Right renal cortex interstitium (tissue), 3 donors: ENCODE data around the gene PLEKHO2. TPM values are rescaled to one million over a fixed set of nuclear protein-coding genes. Genes with fewer than 3 reads are reported as not detected.
A peak's percentile ranks its signal among the peaks of the same experiment; 100 is the strongest.

Experiments used
- DNase-seq, 3 donors: peaks; one replicate each; pipeline ENCODE4 v3.0.0-alpha.2; 2013; ENCODE audit warnings: low read depth in 3 of 3, low spot score in 2 of 3
- polyA plus RNA-seq, 3 donors: library from polyadenylated mRNA; unstranded; fragments of 120-200 nt; gene quantifications; one replicate each; pipeline ENCODE4 v1.2.1, GENCODE V29; 2013; ENCODE audit not compliant: insufficient read length in 3 of 3

Gene PLEKHO2
- polyA plus RNA-seq, 3 donors, result 14.5 to 17.5 (median 16.0) TPM

DNA sequence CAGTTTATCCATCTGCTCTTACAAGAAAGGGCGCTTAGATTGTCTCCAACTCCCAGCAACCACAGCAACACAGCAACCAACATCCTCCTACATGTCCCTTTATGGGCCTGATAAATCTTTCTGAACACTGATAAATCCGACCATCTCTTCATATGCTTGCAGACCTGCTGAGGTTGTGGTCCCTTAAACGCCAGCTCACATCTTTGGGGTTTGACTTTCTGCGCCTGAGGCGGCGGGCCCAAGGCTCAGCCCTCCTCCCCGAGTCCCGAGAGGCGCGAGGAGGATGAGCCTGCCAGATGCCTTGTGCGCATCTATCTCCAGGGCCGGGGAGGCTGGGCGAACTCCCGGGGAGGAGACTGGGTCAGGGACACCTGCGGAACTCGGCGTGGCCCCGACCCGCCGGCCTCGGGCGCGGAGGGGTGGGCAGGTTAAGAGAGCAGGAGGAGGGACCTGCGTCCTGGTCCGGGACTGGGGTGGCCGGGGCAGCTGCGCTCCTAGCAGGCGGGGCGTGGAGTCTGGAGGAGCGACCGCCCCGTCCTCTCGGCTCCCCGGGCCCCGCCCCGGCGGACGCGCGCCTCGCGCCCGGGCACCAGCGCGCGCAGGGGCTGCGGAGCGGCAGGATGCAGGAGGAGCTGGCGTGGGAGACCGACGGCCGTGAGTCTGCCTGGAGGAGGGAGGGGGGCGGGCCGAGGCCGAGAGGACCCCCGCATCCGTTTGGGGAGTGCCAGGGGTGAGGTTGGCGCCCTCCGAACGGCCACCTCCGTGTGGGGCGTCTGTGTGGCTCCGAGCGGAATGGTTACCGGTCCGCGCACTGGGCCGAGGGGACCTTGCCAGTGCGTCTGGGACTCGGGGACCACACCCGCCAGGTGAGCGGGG lies 69.8 kb downstream of the PLEKHO2 start, which contains the start of gene ANKDD1A:
ANKDD1A (plus strand) TSS at position 592 of the 876 bp plus-strand sequence; CDS start at position 621, 29 bp downstream.
- DNase-seq, result peak in 1 of 3 donors; percentile 67

DNA sequence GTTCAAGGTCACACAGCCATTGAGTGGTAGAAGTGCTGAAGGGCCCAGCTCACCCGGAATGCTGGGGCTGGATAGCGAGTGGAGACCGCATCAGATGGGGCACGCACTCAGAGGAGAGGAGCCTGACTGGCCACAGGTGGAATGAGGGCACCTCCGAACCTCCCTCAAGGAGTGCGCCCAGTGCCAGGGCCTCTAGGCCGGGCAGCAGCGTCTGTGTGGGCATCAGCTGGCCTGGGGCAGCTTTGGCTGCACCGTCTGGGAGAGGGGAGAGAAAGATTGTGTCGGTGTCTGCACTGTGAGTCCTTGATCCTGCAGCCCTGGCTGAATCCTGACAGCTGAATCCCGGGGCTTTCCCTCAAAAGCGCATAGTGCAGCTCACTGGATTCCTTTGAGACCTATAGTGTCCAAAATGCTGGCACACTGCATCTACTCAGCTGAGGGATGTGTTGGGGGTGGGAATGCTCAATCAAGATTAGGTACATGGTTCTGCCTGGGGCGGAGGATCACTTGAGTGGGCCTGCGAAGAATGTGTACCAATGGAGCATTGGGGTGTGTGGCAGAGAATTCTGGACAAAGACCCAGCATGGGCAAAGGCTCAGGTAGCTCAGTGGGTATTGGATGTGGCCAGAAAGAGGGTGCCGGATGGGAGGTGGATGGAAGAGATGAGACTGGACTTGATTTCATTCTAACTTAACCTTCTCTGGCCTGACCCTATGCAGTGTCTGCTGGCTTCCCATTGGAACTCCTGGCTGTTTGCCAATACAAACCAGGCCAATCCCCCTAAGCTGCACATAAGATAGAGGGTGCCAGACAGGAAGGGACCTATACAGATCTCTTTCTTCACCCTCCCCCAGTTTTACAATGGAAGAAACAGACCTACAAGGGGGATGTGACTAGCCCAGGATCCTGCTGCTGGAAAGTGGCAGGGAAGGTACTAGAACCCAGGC lies 70.9 kb downstream of the PLEKHO2 start:
- no peak for DNase-seq

DNA sequence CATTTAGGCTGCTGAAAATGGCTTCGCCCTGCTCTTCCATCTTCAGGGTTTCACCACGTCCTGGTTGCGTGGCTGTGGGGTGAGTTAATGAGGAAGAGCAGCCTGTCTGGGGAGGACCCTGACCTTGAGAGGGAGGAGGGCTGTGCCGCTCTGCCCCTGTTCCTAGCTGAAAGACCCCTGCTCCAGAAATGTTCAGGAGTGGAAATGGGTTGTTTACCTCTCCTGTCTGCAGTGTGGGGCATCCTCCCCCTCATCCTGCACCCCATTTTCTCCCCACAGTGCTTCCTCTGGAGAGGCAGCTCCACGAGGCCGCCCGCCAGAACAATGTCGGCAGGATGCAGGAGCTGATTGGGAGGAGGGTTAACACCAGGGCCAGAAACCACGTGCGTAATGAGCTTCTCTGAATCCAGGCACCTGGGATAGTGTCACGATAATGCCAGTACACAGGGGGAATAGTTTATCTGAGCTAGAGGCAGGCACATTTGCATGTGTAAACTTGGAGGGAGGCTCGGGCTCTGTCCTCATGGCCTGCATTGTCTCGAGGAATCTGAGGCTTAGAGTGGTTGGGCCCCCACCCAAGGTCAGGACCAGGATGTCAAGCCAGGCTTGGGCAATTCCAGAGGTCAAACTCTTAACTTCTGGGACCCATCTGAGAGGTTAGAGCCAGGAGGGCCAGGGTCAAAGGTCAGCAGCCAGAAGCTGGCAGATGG lies 74.0 kb downstream of the PLEKHO2 start:
- no peak for DNase-seq

DNA sequence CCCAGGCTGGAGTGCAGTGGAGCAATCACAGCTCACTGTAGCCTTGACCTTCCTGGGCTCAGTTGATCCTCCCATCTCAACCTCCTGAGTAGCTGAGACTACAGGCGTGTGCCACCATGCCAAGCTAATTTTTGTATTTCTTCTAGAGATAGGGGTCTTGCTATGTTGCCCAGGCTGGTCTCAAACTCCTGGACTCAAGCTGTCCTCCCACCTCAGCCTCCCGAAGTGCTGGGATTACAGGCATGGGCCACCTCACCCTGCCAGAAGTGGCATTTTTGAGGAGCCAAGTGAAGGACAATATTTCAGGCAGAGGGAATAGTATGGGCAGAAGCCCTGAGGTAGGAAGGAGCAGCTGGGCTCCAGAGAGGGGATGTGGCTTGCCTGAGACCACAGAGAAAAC lies 74.7 kb downstream of the PLEKHO2 start:
- DNase-seq, result no peak

DNA sequence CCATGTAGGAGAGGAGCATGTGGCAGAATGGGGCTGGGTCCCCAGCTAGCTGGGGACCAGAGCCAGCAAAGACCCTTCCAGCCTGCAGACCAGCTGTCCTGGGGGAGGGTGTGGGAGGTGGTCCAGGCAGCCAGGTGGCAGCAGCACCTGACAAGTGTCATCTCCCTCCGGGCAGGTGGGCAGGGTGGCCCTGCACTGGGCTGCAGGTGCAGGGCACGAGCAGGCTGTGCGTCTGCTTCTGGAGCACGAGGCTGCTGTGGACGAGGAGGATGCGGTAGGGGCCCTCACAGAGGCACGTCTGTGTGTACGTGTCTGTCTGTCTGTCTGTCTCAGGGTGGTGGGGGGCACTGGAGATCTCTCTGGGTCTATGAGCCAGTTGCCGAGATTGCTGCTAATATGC lies 75.5 kb downstream of the PLEKHO2 start:
- DNase-seq, result no peak

Other genes starting within 250 kb of the PLEKHO2 start
- gene RBPMS2, start 66.3 kb upstream of the PLEKHO2 start, polyA plus RNA-seq, result 10 to 100 TPM in 2 of 3 donors, 1 to 10 TPM in 1; 9.5 to 10.5 (median 10.4) TPM
- 1 to 10 TPM; 5.7 to 8.1 (median 6.8) TPM for gene PIF1, start 16.3 kb upstream of the PLEKHO2 start, polyA plus RNA-seq
- gene ANKDD1A, start 70.0 kb downstream of the PLEKHO2 start, polyA plus RNA-seq, result 1 to 10 TPM; 4.4 to 4.5 (median 4.4) TPM
- 100 to 1,000 TPM; 106 to 119 (median 107) TPM for gene SPG21, start 148.0 kb downstream of the PLEKHO2 start, polyA plus RNA-seq
- 10 to 100 TPM; 14.9 to 15.6 (median 15.4) TPM for gene MTFMT, start 187.7 kb downstream of the PLEKHO2 start, polyA plus RNA-seq
- 10 to 100 TPM; 10.1 to 13.2 (median 11.8) TPM for gene SLC51B, start 203.5 kb downstream of the PLEKHO2 start, polyA plus RNA-seq
- 1 to 10 TPM; 5.9 to 7.8 (median 6.5) TPM for gene RASL12, start 226.1 kb downstream of the PLEKHO2 start, polyA plus RNA-seq
- gene KBTBD13, start 234.8 kb downstream of the PLEKHO2 start, polyA plus RNA-seq, result under 1 TPM; 0.06 to 0.07 (median 0.07) TPM